Choroid plexus epithelial cell (primary cell): ENCODE results near the gene DCTN3.

Experiments used
- DNase-seq: peaks from one replicate; pipeline ENCODE4 v3.0.0-alpha.2; 2010; ENCODE audit warnings: low read depth
- H3K4me3 ChIP-seq: 2 replicates; pipeline ENCODE4 v1.5.1; 2011; ENCODE audit warnings: low read depth, mild to moderate bottlenecking, control low read depth, low read length, moderate library complexity
- CTCF ChIP-seq: conservative IDR thresholded peaks from 2 replicates; pipeline ENCODE4 v1.5.1; 2011; ENCODE audit warnings: low read depth, mild to moderate bottlenecking, control low read depth, inconsistent platforms, low read length, moderate library complexity

The DCTN3 gene

GRCh38 chr9:34587271-34587670, 33.0 kb downstream of the DCTN3 start:
- no peak for TF ChIP-seq CTCF
- no peak for DNase-seq
- H3K4me3 ChIP-seq = no peak overlapping the region

GRCh38 chr9:34585946-34586669, 34.2 kb downstream of the DCTN3 start:
- TF ChIP-seq CTCF = no peak
- no peak overlapping the region for H3K4me3 ChIP-seq
- DNase-seq = no peak

GRCh38 chr9:34584970-34585369, 35.3 kb downstream of the DCTN3 start:
- TF ChIP-seq CTCF = no peak
- no peak overlapping the region for H3K4me3 ChIP-seq
- DNase-seq = no peak

GRCh38 chr9:34582787-34583186, 37.5 kb downstream of the DCTN3 start:
- no peak overlapping the region for H3K4me3 ChIP-seq
- no peak for DNase-seq
- no peak for TF ChIP-seq CTCF

GRCh38 chr9:34581318-34581717, 39.0 kb downstream of the DCTN3 start:
- DNase-seq = no peak
- no peak for TF ChIP-seq CTCF
- no peak overlapping the region for H3K4me3 ChIP-seq

GRCh38 chr9:34580358-34580757, 39.9 kb downstream of the DCTN3 start:
- TF ChIP-seq CTCF = no peak
- DNase-seq = no peak
- H3K4me3 ChIP-seq = no peak overlapping the region

GRCh38 chr9:34579808-34580163, 40.5 kb downstream of the DCTN3 start:
- TF ChIP-seq CTCF = no peak
- DNase-seq = no peak
- H3K4me3 ChIP-seq = no peak overlapping the region
